GM12891 (cell line): ENCODE measurements around the gene EBF3.

ENCODE experiments used
- DNase-seq: peaks from one replicate; pipeline ENCODE4 v3.0.0; 2011; ENCODE audit warnings: low spot score; ENCODE audit not compliant: insufficient read length
- FAIRE-seq: peaks from 2 replicates; lab custom pipeline; 2011; peaks lifted over from hg19 to GRCh38; lab: Jason Lieb, UNC
- PAX5 ChIP-seq: IDR thresholded peaks from 2 replicates; pipeline ENCODE4 v1.6.1; 2011; ENCODE audit warnings: low read length, moderate library complexity, mild to moderate bottlenecking; ENCODE audit not compliant: insufficient read depth, severe bottlenecking
- POLR2A ChIP-seq: IDR thresholded peaks from 2 replicates; pipeline ENCODE4 v1.6.1; 2011; ENCODE audit warnings: low read depth, low read length, control low read depth
- POLR2AphosphoS5 ChIP-seq: IDR thresholded peaks from 2 replicates; pipeline ENCODE4 v1.6.1; 2011; ENCODE audit warnings: low read depth, low read length, control low read depth
- POU2F2 ChIP-seq: IDR thresholded peaks from 2 replicates; pipeline ENCODE4 v1.6.1; 2011; ENCODE audit warnings: low read depth, mild to moderate bottlenecking, control low read depth, low read length, moderate library complexity
- SPI1 ChIP-seq: IDR thresholded peaks from 2 replicates; pipeline ENCODE4 v1.6.1; 2011; ENCODE audit warnings: low read depth, low read length, control low read depth
- TAF1 ChIP-seq: IDR thresholded peaks from 2 replicates; pipeline ENCODE4 v1.6.1; 2011; ENCODE audit warnings: low read depth, low read length, control low read depth

The EBF3 gene

DNA sequence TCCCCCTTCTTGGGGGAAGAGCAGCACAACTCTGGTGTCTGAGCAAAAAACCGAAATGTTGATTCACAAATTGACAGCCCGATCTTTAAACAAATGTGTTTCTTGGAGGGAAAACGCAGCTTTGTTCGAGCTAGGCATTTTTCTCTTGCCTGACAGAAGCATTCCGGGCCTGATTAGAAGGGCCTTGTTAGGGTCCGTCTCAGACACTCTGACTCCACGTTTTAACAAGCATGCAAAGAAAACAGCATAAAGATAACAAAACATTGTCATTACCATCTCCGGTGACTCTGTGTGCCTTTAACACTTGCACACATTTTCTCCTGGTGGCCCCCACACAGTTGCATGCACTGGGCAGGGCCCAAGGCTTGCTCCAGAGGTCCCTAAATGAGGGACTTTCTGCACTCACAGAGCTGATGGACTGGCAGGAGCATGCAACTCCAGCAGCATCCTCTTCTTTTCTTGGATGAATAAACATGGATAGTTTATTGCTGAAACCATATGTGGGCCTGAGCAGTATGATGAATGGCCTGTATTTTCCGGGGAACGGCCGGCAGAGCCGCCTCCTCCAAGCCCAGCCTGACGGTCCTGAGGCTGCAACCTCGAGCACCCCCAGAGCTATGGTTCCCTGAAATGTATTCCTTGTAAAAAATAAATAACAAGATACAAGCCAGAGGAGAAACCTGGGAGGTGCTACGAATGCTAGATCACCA is 50.9 kb downstream of the EBF3 start:
- no peak for TF ChIP-seq POLR2A
- TF ChIP-seq PAX5 = no peak
- TF ChIP-seq SPI1 = no peak
- no peak for TF ChIP-seq TAF1
- no peak for TF ChIP-seq POLR2AphosphoS5
- no peak for TF ChIP-seq POU2F2
- FAIRE-seq (no peak), DNase-seq (no peak)

- no peak for TF ChIP-seq TAF1
- TF ChIP-seq PAX5 = no peak
- TF ChIP-seq POLR2A = no peak
- TF ChIP-seq POLR2AphosphoS5 = no peak
- TF ChIP-seq SPI1 = no peak
- TF ChIP-seq POU2F2 = no peak
- DNase-seq = no peak
These were observed 51.7 kb downstream of the EBF3 start for GRCh38 chr10:129912166-129912917.

GRCh38 chr10:129911451-129912165 is 52.5 kb downstream of the EBF3 start:
- DNase-seq (no peak), FAIRE-seq (no peak)
- no peak for TF ChIP-seq SPI1

More at GRCh38 chr10:129912166-129912917, 51.7 kb downstream of the EBF3 start:
- FAIRE-seq = no peak

- TF ChIP-seq TAF1 (no peak), SPI1 (no peak), PAX5 (no peak), POU2F2 (no peak), POLR2AphosphoS5 (no peak), POLR2A (no peak)
- FAIRE-seq (no peak), DNase-seq (no peak)
These were observed 53.2 kb downstream of the EBF3 start for GRCh38 chr10:129910861-129911260.

GRCh38 chr10:129909531-129910256 is 54.4 kb downstream of the EBF3 start:
- DNase-seq = no peak
- TF ChIP-seq POU2F2 (no peak), SPI1 (no peak), POLR2AphosphoS5 (no peak), PAX5 (no peak), TAF1 (no peak), POLR2A (no peak)
- FAIRE-seq = no peak

GRCh38 chr10:129909080-129909479 is 55.0 kb downstream of the EBF3 start:
- DNase-seq = no peak
- no peak for FAIRE-seq
- TF ChIP-seq POLR2A = no peak
- TF ChIP-seq TAF1 = no peak
- TF ChIP-seq POU2F2 = no peak
- no peak for TF ChIP-seq SPI1
- no peak for TF ChIP-seq POLR2AphosphoS5
- no peak for TF ChIP-seq PAX5

DNA sequence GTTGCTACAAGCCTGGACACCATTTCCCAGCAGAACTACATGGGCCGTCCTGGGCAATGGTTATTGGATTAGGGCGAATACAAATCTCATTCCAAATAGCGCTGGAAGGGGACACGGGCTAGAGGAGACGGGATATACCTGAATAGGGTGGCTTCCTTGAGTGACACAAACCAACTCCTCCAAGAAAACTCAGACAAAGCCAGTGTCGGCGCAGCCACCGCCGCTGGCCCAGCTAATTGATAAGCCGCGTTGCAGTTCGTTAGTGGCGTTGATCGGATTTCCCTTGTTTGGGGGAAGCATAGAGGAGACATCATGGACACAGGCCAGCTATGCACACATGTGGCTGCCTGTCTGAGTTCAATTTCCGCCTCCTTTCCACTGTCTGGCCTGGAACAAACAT is 55.7 kb downstream of the EBF3 start:
- no peak for FAIRE-seq
- no peak for TF ChIP-seq POLR2A
- no peak for TF ChIP-seq POLR2AphosphoS5
- DNase-seq = no peak

- DNase-seq (no peak), FAIRE-seq (no peak)
- TF ChIP-seq POLR2AphosphoS5 = no peak
These were observed 58.5 kb downstream of the EBF3 start for GRCh38 chr10:129905553-129905952.

DNA sequence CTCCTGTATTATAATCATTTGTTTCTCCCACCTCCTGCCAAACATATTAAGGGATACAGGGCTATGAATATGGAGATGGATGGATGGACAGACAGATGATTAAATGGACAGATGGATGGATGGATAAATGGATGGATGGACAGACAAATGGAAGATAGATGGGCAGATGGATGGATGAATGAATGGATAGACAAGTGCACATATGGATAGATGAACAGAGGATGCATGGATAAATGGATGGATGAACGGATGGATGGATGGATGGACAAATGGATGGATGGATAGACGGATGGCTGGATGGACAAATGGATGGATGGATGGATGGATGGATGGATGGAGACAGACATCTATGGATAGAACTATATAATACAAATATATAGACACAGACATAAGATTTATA is 59.8 kb downstream of the EBF3 start:
- TF ChIP-seq SPI1 = no peak
- no peak for TF ChIP-seq POU2F2
- no peak for TF ChIP-seq TAF1
- no peak for TF ChIP-seq POLR2AphosphoS5
- TF ChIP-seq PAX5 = no peak
- no peak for TF ChIP-seq POLR2A
- DNase-seq = no peak
- FAIRE-seq = no peak
